Lower leg skin (tissue), 4 donors: Measurements from ENCODE around the gene RAPGEF5. TPM values are rescaled to one million over a fixed set of nuclear protein-coding genes. Genes with fewer than 3 reads are reported as not detected.

Experiments used
- DNase-seq, 2 donors: peaks; one replicate each; pipeline ENCODE4 v3.0.0-alpha.2; 2019; ENCODE audit warnings: low spot score in 2 of 2
- H3K4me3 ChIP-seq: fragments of 200-600 bp; sonication (generic); 2 replicates; pipeline ENCODE4 v1.5.1; 2017; ENCODE audit warnings: mild to moderate bottlenecking, low read depth; ENCODE audit not compliant: poor library complexity, severe bottlenecking
- CTCF ChIP-seq, 3 donors: fragments of 450-650 bp; IDR thresholded peaks; one replicate each; pipeline ENCODE4 v1.5.1; 2016; ENCODE audit warnings: antibody characterized with exemption in 3 of 3, mild to moderate bottlenecking in 3 of 3, moderate library complexity in 2 of 3
- POLR2A ChIP-seq, 2 donors: fragments of 450-650 bp; IDR thresholded peaks; one replicate each; pipeline ENCODE4 v1.6.1; 2016 to 2017; ENCODE audit warnings: antibody characterized with exemption in 2 of 2, mild to moderate bottlenecking in 1 of 2, moderate library complexity in 1 of 2
- WGBS, 2 donors: methylation state at CpG; one replicate each; pipeline ENCODE4 v1.1.5; 2018; 5-methylcytosine and 5-hydroxymethylcytosine counted together
- intact Hi-C: fragments of 100-400 bp; cut with DNase I; formaldehyde crosslinking; loops from one replicate; pipeline ENCODE4 v1.15.0; 2023; ENCODE audit warnings: low total_unique reads
- total RNA-seq, 4 donors: library from RNA; depleted of rRNA; stranded (reverse); fragments of >200 nt; gene quantifications; one replicate each; pipeline ENCODE4 v1.1.0, GENCODE V29; 2016

The RAPGEF5 gene
- total RNA-seq, 4 donors from 2014 or later: 19.4 to 47.7 (median 25.2) TPM

- H3K4me3 ChIP-seq: no peak overlapping the region
- DNase-seq: no peak
- TF ChIP-seq CTCF (IDR thresholded peaks at IDR 0.05) (no peak), POLR2A (IDR thresholded peaks at IDR 0.05) (no peak)
- intact Hi-C loops: no loop called here
- WGBS, 2 donors: 77 to 81% methylated on average over 8 of the region's 8 CpGs
Observed at GRCh38 chr7:22153432-22154142, 203.4 kb downstream of the RAPGEF5 start.

GRCh38 chr7:22152690-22153089, 204.3 kb downstream of the RAPGEF5 start:
- intact Hi-C loops: no loop called here
- no peak for DNase-seq
- 91 to 94% methylated on average over 3 of the region's 3 CpGs for WGBS, 2 donors
- no peak overlapping the region for H3K4me3 ChIP-seq
- no peak for TF ChIP-seq POLR2A (IDR thresholded peaks at IDR 0.05)
- no peak for TF ChIP-seq CTCF (IDR thresholded peaks at IDR 0.05)

GRCh38 chr7:22151901-22152300, 205.1 kb downstream of the RAPGEF5 start:
- intact Hi-C loops: no loop called here
- DNase-seq: no peak
- WGBS, 2 donors: 92 to 93% methylated on average over 2 of the region's 2 CpGs
- H3K4me3 ChIP-seq: no peak overlapping the region
- TF ChIP-seq POLR2A (IDR thresholded peaks at IDR 0.05) (no peak), CTCF (IDR thresholded peaks at IDR 0.05) (no peak)

GRCh38 chr7:22150221-22150620, 206.7 kb downstream of the RAPGEF5 start:
- 48 to 59% methylated on average over 5 of the region's 5 CpGs for WGBS, 2 donors
- intact Hi-C loops: no loop called here
- no peak for DNase-seq
- H3K4me3 ChIP-seq: no peak overlapping the region
- TF ChIP-seq POLR2A (IDR thresholded peaks at IDR 0.05) (no peak), CTCF (IDR thresholded peaks at IDR 0.05) (no peak)

- 82 to 84% methylated on average over 3 of the region's 3 CpGs for WGBS, 2 donors
- no peak overlapping the region for H3K4me3 ChIP-seq
- intact Hi-C loops: no loop called here
- DNase-seq: no peak
- TF ChIP-seq CTCF (IDR thresholded peaks at IDR 0.05) (no peak), POLR2A (IDR thresholded peaks at IDR 0.05) (no peak)
Observed at GRCh38 chr7:22147868-22148267, 209.1 kb downstream of the RAPGEF5 start.
